NCI-H345 (cell line): ENCODE data around the gene KSR1.
"Not testable (repeated sequence)": the region's sequence is repeated elsewhere in the genome, so short reads cannot be mapped to it uniquely, and the experiment has no call there.

Source experiments
- DNase-seq: peaks from one replicate; lab custom pipeline; 2025; lab: John Stamatoyannopoulos, UW

Gene KSR1

GRCh38 chr17:27610304-27610677, 154.0 kb downstream of the KSR1 start:
- no peak for DNase-seq

GRCh38 chr17:27612160-27612770, 156.0 kb downstream of the KSR1 start:
- DNase-seq = no peak

GRCh38 chr17:27613433-27613832, 157.2 kb downstream of the KSR1 start:
- DNase-seq = no peak

GRCh38 chr17:27615121-27615520, 158.9 kb downstream of the KSR1 start:
- no peak for DNase-seq

GRCh38 chr17:27616414-27616813, 160.2 kb downstream of the KSR1 start:
- DNase-seq = no peak

- no peak for DNase-seq
Observed at GRCh38 chr17:27618417-27618816, 162.2 kb downstream of the KSR1 start.

GRCh38 chr17:27620721-27621120, 164.5 kb downstream of the KSR1 start:
- DNase-seq = no peak

- DNase-seq = no peak
Observed at GRCh38 chr17:27621536-27621935, 165.3 kb downstream of the KSR1 start.

- no peak for DNase-seq
Observed at GRCh38 chr17:27621942-27622559, 165.8 kb downstream of the KSR1 start.

GRCh38 chr17:27622986-27623385, 166.7 kb downstream of the KSR1 start:
- no peak for DNase-seq

GRCh38 chr17:27623614-27624013, 167.4 kb downstream of the KSR1 start:
- DNase-seq = no peak

- DNase-seq = no peak
Observed at GRCh38 chr17:27624539-27624938, 168.3 kb downstream of the KSR1 start.

- no peak for DNase-seq
Observed at GRCh38 chr17:27625856-27626255, 169.6 kb downstream of the KSR1 start.

GRCh38 chr17:27627514-27627913, 171.3 kb downstream of the KSR1 start:
- DNase-seq = no peak

GRCh38 chr17:27628376-27628775, 172.1 kb downstream of the KSR1 start:
- DNase-seq = no peak

- DNase-seq = not testable (repeated sequence)
Observed at GRCh38 chr17:27629260-27629659, 173.0 kb downstream of the KSR1 start.

- DNase-seq = no peak
Observed at GRCh38 chr17:27630607-27631410, 174.6 kb downstream of the KSR1 start, which contains the start of gene LGALS9. LGALS9 (plus strand) TSS chr17:27631188; CDS start chr17:27631266, 78 bp downstream.

- no peak for DNase-seq
Observed at GRCh38 chr17:27631411-27631760, 175.1 kb downstream of the KSR1 start.

- DNase-seq = no peak
Observed at GRCh38 chr17:27631897-27632725, 175.9 kb downstream of the KSR1 start.

- not testable (repeated sequence) for DNase-seq
Observed at GRCh38 chr17:27632766-27633165, 176.5 kb downstream of the KSR1 start.

- no peak for DNase-seq
Observed at GRCh38 chr17:27633312-27634025, 177.2 kb downstream of the KSR1 start.

- DNase-seq = no peak
Observed at GRCh38 chr17:27634026-27634335, 177.7 kb downstream of the KSR1 start.
